GM12865 (cell line): ENCODE data around the gene CFAP119.
A peak's percentile ranks its signal among the peaks of the same experiment; 100 is the strongest.

ENCODE experiments used
- DNase-seq: peaks from one replicate; pipeline ENCODE4 v3.0.0; 2010; ENCODE audit warnings: low read depth
- H3K4me3 ChIP-seq: 2 replicates; pipeline ENCODE4 v1.5.1; 2011; ENCODE audit warnings: mild to moderate bottlenecking, low read depth, low read length, control low read depth
- TF ChIP-seq, protein P1 (sequence below): IDR thresholded peaks from 2 replicates; pipeline ENCODE4 v1.5.1; 2011; ENCODE audit warnings: low read length, control low read depth, low read depth, inconsistent platforms; ENCODE audit not compliant: insufficient read depth; ENCODE audit errors: missing control alignments

Gene CFAP119

DNA sequence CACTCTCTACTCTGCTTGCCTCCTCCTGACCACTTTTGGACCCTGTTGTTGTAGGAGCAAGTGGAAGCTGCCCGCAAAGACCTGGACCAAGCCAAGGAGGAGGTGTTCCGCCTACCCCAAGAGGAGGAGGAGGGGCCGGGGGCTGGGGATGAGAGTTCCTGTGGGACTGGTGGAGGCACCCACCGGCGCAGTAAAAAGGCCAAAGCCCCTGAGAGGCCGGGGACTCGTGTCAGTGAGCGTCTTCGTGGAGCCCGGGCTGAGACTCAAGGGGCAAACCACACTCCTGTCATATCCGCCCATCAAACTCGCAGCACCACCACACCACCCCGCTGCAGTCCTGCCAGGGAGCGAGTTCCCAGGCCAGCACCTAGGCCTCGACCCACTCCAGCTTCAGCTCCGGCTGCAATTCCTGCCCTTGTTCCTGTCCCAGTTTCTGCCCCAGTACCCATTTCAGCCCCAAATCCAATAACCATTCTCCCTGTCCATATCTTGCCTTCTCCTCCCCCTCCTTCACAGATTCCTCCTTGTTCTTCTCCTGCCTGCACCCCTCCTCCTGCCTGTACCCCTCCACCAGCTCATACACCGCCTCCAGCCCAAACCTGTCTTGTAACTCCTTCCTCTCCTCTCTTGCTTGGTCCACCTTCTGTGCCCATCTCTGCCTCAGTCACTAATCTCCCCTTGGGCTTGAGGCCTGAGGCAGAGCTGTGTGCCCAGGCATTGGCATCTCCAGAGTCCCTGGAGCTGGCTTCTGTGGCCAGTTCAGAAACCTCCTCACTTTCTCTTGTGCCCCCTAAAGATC, 24.7 kb downstream of the CFAP119 start:
- no peak for DNase-seq
- TF ChIP-seq, protein P1, sequence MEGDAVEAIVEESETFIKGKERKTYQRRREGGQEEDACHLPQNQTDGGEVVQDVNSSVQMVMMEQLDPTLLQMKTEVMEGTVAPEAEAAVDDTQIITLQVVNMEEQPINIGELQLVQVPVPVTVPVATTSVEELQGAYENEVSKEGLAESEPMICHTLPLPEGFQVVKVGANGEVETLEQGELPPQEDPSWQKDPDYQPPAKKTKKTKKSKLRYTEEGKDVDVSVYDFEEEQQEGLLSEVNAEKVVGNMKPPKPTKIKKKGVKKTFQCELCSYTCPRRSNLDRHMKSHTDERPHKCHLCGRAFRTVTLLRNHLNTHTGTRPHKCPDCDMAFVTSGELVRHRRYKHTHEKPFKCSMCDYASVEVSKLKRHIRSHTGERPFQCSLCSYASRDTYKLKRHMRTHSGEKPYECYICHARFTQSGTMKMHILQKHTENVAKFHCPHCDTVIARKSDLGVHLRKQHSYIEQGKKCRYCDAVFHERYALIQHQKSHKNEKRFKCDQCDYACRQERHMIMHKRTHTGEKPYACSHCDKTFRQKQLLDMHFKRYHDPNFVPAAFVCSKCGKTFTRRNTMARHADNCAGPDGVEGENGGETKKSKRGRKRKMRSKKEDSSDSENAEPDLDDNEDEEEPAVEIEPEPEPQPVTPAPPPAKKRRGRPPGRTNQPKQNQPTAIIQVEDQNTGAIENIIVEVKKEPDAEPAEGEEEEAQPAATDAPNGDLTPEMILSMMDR = no peak
- H3K4me3 ChIP-seq = no peak overlapping the region

DNA sequence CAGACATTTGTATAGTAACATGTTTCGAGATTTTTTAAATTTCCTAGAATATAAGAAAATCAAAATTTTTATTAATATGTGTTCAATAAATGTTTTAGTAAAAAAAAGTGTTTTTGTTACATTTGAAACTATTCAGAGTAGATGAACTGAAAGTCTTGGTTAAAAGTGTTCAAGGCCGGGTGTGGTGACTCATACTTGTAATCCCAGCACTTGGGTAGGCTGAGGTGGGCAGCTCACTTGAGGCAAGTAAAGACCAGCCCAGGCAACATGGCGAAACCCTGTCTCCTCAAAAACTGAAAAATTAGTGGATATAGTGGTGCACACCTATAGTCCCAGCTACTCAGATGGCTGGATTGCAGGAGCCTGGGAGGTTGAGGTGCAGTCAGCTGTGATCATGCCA, 30.5 kb downstream of the CFAP119 start:
- DNase-seq = peak; percentile 31
- H3K4me3 ChIP-seq = no peak overlapping the region
- TF ChIP-seq, protein P1 = no peak

DNA sequence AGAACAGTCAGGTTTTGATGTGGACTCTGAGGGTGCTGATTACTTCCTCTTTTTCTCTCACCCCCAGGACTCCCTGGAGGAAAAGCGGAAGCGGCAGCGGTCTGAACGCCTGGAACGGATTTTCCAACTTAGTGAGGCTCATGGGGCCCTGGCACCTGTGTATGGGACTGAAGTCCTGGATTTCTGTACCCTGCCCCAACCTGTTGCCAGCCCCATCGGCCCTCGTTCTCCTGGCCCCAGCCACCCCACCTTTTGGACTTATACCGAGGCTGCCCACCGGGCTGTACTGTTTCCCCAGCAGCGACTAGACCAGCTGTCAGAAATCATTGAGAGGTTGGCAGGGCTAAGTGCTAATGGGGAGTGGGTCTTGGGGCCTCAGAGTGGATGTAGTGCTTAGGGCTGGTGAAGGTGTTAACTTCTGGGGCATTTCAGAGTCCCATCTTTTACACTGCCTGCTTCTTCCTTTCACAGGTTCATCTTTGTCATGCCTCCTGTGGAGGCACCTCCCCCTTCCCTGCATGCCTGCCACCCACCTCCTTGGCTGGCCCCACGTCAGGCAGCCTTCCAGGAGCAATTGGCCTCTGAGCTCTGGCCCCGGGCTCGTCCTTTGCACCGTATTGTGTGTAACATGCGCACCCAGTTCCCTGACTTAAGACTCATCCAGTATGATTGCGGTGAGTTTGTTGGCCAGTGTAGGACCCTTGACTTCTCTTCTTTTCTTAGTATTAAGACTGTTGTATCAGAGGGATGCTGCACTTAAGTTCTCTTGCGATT, 32.8 kb downstream of the CFAP119 start:
- no peak for DNase-seq
- TF ChIP-seq, protein P1 = no peak
- no peak overlapping the region for H3K4me3 ChIP-seq

DNA sequence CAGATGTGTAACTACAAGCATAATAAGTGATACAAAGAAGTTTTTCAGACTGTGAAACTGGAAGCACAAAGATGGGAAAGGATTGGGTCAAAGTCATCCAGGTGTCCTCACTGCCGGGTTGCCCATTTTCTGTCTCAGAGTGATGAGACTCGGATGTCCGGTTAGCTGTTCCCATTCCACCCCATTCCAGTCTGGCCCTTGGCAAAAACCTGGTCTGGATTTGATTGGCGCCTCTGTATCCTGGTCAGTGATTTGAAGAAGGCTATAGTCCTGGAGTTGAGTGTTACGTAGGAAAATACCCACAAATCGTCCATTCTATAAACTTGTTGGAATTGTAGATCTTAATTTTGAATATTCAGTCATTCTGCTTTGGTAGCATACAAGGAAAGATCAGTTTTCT, 33.5 kb downstream of the CFAP119 start:
- DNase-seq = no peak
- TF ChIP-seq, protein P1 = no peak
- no peak overlapping the region for H3K4me3 ChIP-seq

DNA sequence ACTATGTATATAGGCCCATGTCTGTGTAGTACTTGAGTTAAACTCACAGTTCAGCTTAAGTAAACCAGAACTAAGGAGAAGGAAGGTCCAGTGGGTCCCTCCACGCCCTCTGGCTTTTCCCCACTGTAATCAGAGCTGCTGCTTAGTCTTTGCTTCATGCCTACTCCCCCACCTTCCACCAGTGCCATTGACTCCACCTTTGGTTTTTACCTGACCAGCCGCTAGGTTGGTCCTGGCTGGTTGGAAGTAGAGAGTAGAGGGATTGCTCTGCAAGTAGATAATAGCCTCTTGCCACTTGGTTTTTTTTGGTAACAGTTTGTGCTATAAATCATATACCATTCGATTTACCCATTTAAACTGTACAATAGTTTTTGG, 36.5 kb downstream of the CFAP119 start:
- TF ChIP-seq, protein P1 = no peak

DNA sequence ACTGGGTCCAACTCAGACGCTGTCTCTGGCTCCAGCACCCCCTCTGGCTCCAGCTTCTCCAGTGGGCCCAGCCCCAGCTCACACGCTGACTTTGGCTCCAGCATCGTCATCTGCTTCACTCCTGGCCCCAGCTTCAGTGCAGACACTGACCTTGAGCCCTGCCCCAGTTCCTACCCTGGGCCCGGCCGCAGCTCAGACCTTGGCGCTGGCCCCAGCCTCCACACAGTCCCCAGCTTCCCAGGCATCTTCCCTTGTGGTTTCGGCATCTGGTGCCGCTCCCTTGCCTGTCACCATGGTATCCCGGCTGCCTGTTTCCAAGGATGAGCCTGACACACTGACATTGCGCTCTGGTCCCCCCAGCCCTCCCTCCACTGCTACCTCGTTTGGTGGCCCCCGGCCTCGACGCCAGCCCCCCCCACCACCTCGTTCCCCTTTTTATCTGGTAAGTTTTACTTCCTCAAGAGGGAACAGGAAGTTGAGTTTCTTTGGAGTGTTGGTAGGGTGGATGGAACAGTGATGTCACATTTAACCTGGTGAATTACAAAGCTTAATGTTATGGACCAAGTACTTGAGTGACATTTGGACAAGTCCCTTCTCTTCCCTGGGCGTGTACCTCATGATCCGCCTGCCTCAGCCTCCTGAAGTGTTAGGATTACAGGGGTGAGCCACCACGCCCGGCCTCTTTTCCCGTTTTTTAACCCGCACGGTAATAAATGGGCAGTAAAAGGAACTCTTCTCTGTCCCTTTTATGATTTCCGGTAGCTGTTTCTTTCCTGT, 37.0 kb downstream of the CFAP119 start:
- TF ChIP-seq, protein P1 = no peak
- no peak for DNase-seq
- no peak overlapping the region for H3K4me3 ChIP-seq

More for the DNA sequence above, 36.5 kb downstream of the CFAP119 start:
- H3K4me3 ChIP-seq = no peak overlapping the region
- no peak for DNase-seq
